ENCODE data around the gene GLRX3. TPM values are rescaled to one million over a fixed set of nuclear protein-coding genes. Genes with fewer than 3 reads are reported as not detected.

The GLRX3 gene
- total and polyA plus RNA-seq, 2 experiments from 2014 or later, result 90.9 to 133 TPM

DNA sequence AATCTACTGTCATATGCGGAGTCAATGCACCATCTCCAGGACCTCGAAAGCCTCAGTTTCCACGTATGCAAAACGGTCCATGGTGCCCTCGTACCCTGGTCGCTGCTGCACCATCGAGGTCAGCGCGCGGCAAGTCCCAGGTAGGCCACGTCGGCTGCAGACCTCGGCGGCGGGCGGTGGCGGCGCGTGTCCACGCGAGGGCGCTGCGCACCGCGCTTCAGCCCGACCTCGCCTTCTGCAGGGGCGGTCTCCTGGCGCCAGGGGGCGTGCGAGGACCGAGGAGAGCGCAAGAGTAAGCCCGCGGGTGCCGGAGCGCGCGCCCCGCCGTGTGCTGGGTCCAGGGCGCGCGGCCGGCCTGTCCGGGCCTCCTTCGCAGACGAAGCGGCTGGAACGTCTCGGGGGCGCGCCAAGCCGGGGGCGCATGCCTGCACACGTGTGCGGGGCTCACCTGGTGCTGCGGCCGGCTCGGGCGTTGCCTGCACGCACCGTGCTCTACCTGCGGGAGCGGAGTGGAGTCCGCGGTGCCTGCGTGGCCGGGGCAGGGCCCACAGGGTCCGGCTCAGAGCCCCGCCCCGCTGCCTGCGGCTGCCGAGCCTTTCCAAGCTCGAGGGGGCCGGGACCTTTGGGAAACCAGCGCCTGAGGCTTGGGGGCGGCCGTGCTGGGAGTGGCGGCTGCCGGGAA lies 54.0 kb downstream of the GLRX3 start:
- in situ Hi-C loops (cut with MboI), result no loop called here
- Histone ChIP-seq H3K9me2 (ENCODE audit: insufficient read depth) (no peaks in the 10 kb centered on the region), H3F3A (ENCODE audit: insufficient read depth) (no peaks in the 10 kb centered on the region), H3K9ac (peak overlapping the region; percentile 78), H3K4me2 (ENCODE audit: unreplicated experiment) (peak overlapping the region; percentile 63), H4K20me1 (ENCODE audit: insufficient read depth) (no peaks in the 10 kb centered on the region), H3K4me3 (peak overlapping the region; percentile 72), H3K27ac (no peak overlapping the region), H3K4me1 (ENCODE audit: insufficient read depth) (no peaks in the 10 kb centered on the region), H3K9me3 (ENCODE audit: low read depth) (no peaks in the 10 kb centered on the region), H3K79me2 (ENCODE audit: insufficient read depth) (no peaks in the 10 kb centered on the region), H2AFZ (peak overlapping the region; percentile 77), H3K36me3 (ENCODE audit: low read depth) (no peaks in the 10 kb centered on the region; the same call in 1 of the 2 replicates), H3K27me3 (replicated peaks; ENCODE audit: insufficient read depth) (no peaks in the 10 kb centered on the region)
- TF ChIP-seq EZH2 (IDR thresholded peaks at IDR 0.05; ENCODE audit: insufficient read depth, poor library complexity, severe bottlenecking) (no peak), EZH2phosphoT487 (IDR thresholded peaks at IDR 0.05; ENCODE audit: insufficient read depth, low read depth) (no peak)
- 3% methylated on average over 38 to 66 of the region's 81 CpGs for WGBS, 2 experiments (ENCODE audit: low coverage in 1 of 2, low lambda C conversion rate in 2 of 2, missing lambda C conversion rate in 2 of 2)
- DNase-seq, result peak; percentile 91

DNA sequence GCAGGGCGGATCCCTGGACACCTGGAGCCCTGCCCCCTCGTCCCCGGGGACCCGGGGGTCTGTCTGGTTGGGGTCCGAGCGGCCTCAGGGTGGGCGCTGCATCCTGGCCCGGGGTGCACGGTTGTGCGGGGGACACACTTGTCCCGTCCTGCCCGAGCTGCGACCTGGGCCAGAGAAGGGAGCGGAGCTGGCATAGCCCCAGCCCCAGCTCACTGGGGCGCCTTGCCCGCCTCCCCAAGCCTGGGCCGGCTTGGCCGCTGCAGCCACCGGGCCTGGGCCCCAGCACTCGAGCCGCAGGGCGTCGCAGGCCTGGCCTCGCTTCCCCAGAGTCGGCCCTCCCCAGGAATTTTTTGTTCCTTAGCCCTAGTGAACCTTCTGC lies 54.5 kb downstream of the GLRX3 start:
- Histone ChIP-seq H3K27me3 (replicated peaks; ENCODE audit: insufficient read depth) (no peaks in the 10 kb centered on the region), H3F3A (ENCODE audit: insufficient read depth) (no peaks in the 10 kb centered on the region), H3K9me2 (ENCODE audit: insufficient read depth) (no peaks in the 10 kb centered on the region), H3K4me1 (ENCODE audit: insufficient read depth) (no peaks in the 10 kb centered on the region), H3K4me3 (peak overlapping the region; percentile 72), H3K36me3 (ENCODE audit: low read depth) (no peaks in the 10 kb centered on the region; the same call in 1 of the 2 replicates), H3K9ac (peak overlapping the region; percentile 78), H3K79me2 (ENCODE audit: insufficient read depth) (no peaks in the 10 kb centered on the region), H4K20me1 (ENCODE audit: insufficient read depth) (no peaks in the 10 kb centered on the region), H3K9me3 (ENCODE audit: low read depth) (no peaks in the 10 kb centered on the region), H3K27ac (no peak overlapping the region), H2AFZ (peak overlapping the region; percentile 77), H3K4me2 (ENCODE audit: unreplicated experiment) (peak overlapping the region; percentile 63)
- WGBS, 2 experiments (ENCODE audit: low coverage in 1 of 2, low lambda C conversion rate in 2 of 2, missing lambda C conversion rate in 2 of 2), result 9 to 10% methylated on average over 20 to 25 of the region's 25 CpGs
- in situ Hi-C loops (cut with MboI), result no loop called here
- TF ChIP-seq EZH2phosphoT487 (IDR thresholded peaks at IDR 0.05; ENCODE audit: insufficient read depth, low read depth), result no peak
- TF ChIP-seq EZH2 (IDR thresholded peaks at IDR 0.05; ENCODE audit: insufficient read depth, poor library complexity, severe bottlenecking), result no peak
- DNase-seq, result peak; percentile 29

DNA sequence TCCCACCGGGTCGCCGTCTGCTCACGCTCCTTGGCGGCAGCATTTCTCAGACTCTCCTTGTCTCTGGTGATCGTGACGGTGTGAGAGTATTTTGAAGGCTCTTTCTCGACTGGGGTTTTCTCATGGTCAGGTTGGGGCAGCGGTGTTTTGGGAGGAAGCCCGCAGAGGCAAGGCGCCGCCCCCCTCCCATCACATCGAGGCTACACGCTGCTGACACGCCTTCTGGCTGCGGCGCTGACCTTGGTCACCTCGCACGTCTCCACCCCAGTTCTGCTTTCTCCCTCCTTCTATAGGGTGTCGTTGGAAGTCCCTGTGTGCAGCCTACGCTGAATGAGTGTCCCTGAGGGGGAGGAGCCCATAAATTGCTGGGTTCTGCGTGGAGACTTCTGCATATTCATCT lies 55.2 kb downstream of the GLRX3 start:
- in situ Hi-C loops (cut with MboI), result no loop called here
- no peak for TF ChIP-seq EZH2phosphoT487 (IDR thresholded peaks at IDR 0.05; ENCODE audit: insufficient read depth, low read depth)
- no peak for TF ChIP-seq EZH2 (IDR thresholded peaks at IDR 0.05; ENCODE audit: insufficient read depth, poor library complexity, severe bottlenecking)
- DNase-seq, result no peak
- Histone ChIP-seq H3K9me2 (ENCODE audit: insufficient read depth) (no peaks in the 10 kb centered on the region), H3K36me3 (ENCODE audit: low read depth) (no peaks in the 10 kb centered on the region), H3K79me2 (ENCODE audit: insufficient read depth) (no peaks in the 10 kb centered on the region), H3K9ac (no peak overlapping the region), H4K20me1 (ENCODE audit: insufficient read depth) (no peaks in the 10 kb centered on the region), H3K27ac (no peak overlapping the region), H2AFZ (no peak overlapping the region), H3F3A (ENCODE audit: insufficient read depth) (no peaks in the 10 kb centered on the region), H3K27me3 (replicated peaks; ENCODE audit: insufficient read depth) (no peaks in the 10 kb centered on the region), H3K4me1 (ENCODE audit: insufficient read depth) (no peaks in the 10 kb centered on the region), H3K4me2 (ENCODE audit: unreplicated experiment) (no peak overlapping the region), H3K9me3 (ENCODE audit: low read depth) (no peaks in the 10 kb centered on the region), H3K4me3 (no peak overlapping the region)
- WGBS, 2 experiments (ENCODE audit: low coverage in 1 of 2, low lambda C conversion rate in 2 of 2, missing lambda C conversion rate in 2 of 2), result 73 to 74% methylated on average over 18 to 22 of the region's 22 CpGs

DNA sequence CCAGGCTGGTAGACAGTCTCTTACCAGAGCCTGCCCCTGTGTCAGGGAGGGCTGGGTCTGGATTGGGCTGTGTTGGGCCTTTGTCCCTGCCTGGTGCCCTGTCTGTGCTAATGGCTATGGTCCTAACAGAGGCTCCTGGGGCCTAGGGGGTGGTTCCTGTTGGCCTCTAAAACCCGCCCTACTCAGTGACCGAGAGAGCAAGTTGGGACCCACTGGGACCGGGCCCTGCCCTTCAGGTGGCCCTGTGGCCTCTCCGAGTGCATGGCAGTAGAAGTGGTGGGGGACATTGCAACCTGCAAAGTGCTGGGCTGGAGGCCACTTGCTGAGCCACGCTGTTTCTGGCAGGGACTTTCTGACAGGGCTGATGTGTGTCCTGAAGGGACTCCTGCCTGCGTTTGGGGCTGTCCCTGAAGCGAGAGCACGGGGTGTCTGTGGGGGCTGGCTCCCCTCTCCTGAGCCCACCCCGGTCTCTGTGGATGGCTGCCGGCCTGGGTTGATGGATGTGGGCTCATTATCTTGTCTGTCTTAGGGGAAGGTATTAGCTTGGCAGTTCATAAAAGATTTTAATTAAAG lies 56.2 kb downstream of the GLRX3 start:
- no peak for DNase-seq
- no peaks in the 10 kb centered on the region for H3K79me2 ChIP-seq (ENCODE audit: insufficient read depth)
- no peaks in the 10 kb centered on the region for H3K9me3 ChIP-seq (ENCODE audit: low read depth)
- WGBS, 2 experiments (ENCODE audit: low coverage in 1 of 2, low lambda C conversion rate in 2 of 2, missing lambda C conversion rate in 2 of 2), result 78 to 84% methylated on average over 10 of the region's 10 CpGs
- no peak overlapping the region for H3K4me3 ChIP-seq
- TF ChIP-seq EZH2 (IDR thresholded peaks at IDR 0.05; ENCODE audit: insufficient read depth, poor library complexity, severe bottlenecking), result no peak
- no peak for TF ChIP-seq EZH2phosphoT487 (IDR thresholded peaks at IDR 0.05; ENCODE audit: insufficient read depth, low read depth)
- H3K4me2 ChIP-seq (ENCODE audit: unreplicated experiment), result no peak overlapping the region
- no peaks in the 10 kb centered on the region for H3K36me3 ChIP-seq (ENCODE audit: low read depth)
- no peaks in the 10 kb centered on the region for H4K20me1 ChIP-seq (ENCODE audit: insufficient read depth)
- H3K27ac ChIP-seq, result no peak overlapping the region
- no peak overlapping the region for H2AFZ ChIP-seq
- H3K27me3 ChIP-seq (replicated peaks; ENCODE audit: insufficient read depth), result no peaks in the 10 kb centered on the region
- in situ Hi-C loops (cut with MboI), result no loop called here
- H3K9ac ChIP-seq, result no peak overlapping the region
- no peaks in the 10 kb centered on the region for H3K9me2 ChIP-seq (ENCODE audit: insufficient read depth)
- H3K4me1 ChIP-seq (ENCODE audit: insufficient read depth), result no peaks in the 10 kb centered on the region
- no peaks in the 10 kb centered on the region for H3F3A ChIP-seq (ENCODE audit: insufficient read depth)

Measured in GM23248 (cell line).